Hippocampal formation (tissue), 2 donors: ENCODE measurements around the gene PHF10.
A peak's percentile ranks its signal among the peaks of the same experiment; 100 is the strongest.
"Not testable (repeated sequence)": the region's sequence is repeated elsewhere in the genome, so short reads cannot be mapped to it uniquely, and the experiment has no call there.

Experiments
- DNase-seq, 2 donors: peaks; one replicate each; lab custom pipeline; 2025; lab: John Stamatoyannopoulos, UW

PHF10 gene

GRCh38 chr6:169724494-169725124 is at the start of gene PHF10:
Gene PHF10 (minus strand): TSS chr6:169724500. CDS start chr6:169723931, 569 bp downstream.
- peak; percentile 15 to 73 for DNase-seq

GRCh38 chr6:169766921-169767736 is 42.8 kb upstream of the PHF10 start:
- DNase-seq = no peak

- DNase-seq = no peak
Measured at GRCh38 chr6:169766232-169766631, 41.9 kb upstream of the PHF10 start.

- DNase-seq = not testable (repeated sequence)
Measured at GRCh38 chr6:169765789-169766188, 41.5 kb upstream of the PHF10 start.

- DNase-seq = no peak
Measured at GRCh38 chr6:169763881-169764280, 39.6 kb upstream of the PHF10 start.

GRCh38 chr6:169763308-169763707 is 39.0 kb upstream of the PHF10 start:
- DNase-seq = no peak

- DNase-seq = no peak
Measured at GRCh38 chr6:169755162-169755561, 30.9 kb upstream of the PHF10 start.

- DNase-seq = no peak
Measured at GRCh38 chr6:169752074-169752623, 27.8 kb upstream of the PHF10 start.

GRCh38 chr6:169751242-169752073 is 27.2 kb upstream of the PHF10 start, which contains the start of the genes DYNLT2 and ERMARD:
Gene DYNLT2 (minus strand): TSS chr6:169751572. CDS start chr6:169751458, 114 bp downstream.
Gene ERMARD (plus strand): TSS chr6:169751622. CDS start chr6:169751658, 36 bp downstream.
- peak; percentile 82 to 92 for DNase-seq

- no peak for DNase-seq
Measured at GRCh38 chr6:169746556-169746955, 22.3 kb upstream of the PHF10 start.

GRCh38 chr6:169745405-169745804 is 21.1 kb upstream of the PHF10 start:
- no peak for DNase-seq

GRCh38 chr6:169741344-169741743 is 17.0 kb upstream of the PHF10 start:
- no peak for DNase-seq

- no peak for DNase-seq
Measured at GRCh38 chr6:169738976-169739529, 14.8 kb upstream of the PHF10 start.

GRCh38 chr6:169738204-169738975 is 14.1 kb upstream of the PHF10 start:
- DNase-seq = no peak

GRCh38 chr6:169729961-169730360 is 5.7 kb upstream of the PHF10 start:
- DNase-seq = no peak

- DNase-seq = no peak
Measured at GRCh38 chr6:169726963-169727362, 2.7 kb upstream of the PHF10 start.

- DNase-seq = no peak
Measured at GRCh38 chr6:169726049-169726400, 1.7 kb upstream of the PHF10 start.

- peak; percentile 44 to 63 for DNase-seq
Measured at GRCh38 chr6:169725125-169726048, 1.1 kb upstream of the PHF10 start.

GRCh38 chr6:169723991-169724493 is 258 bp downstream of the PHF10 start:
- DNase-seq = peak in 1 of 2 donors; percentile 10
